GM18520 (cell line): ENCODE results near the gene IFT122.
"Not testable (repeated sequence)": the region's sequence is repeated elsewhere in the genome, so short reads cannot be mapped to it uniquely, and the experiment has no call there.

ENCODE experiments used
- ATAC-seq: cut with Tn5 transposase; IDR thresholded peaks from one replicate; pipeline ENCODE4 v1.9.1; 2021; ENCODE audit not compliant: unreplicated experiment

IFT122 gene

DNA sequence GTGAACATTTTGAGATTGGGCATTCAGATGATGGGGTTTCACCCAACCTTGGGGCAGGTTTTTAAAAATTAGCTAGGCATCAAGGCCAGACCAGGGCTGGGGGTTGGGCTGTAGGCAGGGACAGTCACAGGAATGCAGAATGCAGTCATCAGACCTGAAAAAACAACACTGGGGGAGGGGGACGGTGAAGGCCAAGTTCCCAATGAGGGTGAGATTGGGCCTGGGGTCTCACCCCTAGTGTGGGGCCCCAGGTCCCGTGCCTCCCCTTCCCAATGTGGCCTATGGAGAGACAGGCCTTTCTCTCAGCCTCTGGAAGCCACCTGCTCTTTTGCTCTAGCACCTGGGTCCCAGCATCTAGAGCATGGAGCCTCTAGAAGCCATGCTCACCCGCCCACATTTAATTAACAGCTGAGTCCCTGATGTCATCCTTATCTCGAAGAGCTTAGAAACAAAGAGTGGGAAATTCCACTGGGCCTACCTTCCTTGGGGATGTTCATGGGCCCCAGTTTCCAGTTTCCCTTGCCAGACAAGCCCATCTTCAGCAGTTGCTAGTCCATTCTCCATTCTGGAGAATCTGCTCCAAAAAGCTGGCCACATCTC, 94.5 kb downstream of the IFT122 start:
- no peak for ATAC-seq

DNA sequence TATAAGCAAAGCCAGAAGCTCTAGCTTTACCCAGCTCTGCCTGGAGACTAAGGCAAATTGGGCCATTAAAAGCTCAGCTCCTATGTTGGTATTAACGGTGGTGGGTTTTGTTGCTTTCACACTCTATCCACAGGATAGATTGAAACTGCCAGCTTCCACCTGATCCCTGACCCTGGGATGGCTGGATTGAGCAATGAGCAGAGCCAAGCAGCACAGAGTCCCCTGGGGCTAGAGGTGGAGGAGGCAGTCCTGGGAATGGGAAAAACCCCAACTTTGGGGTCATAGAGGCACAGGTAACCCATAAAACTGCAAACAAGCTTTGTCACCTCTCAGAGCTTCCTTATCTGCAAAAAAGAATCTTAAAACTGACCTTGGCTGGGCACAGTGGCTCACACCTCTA, 95.1 kb downstream of the IFT122 start:
- no peak for ATAC-seq

DNA sequence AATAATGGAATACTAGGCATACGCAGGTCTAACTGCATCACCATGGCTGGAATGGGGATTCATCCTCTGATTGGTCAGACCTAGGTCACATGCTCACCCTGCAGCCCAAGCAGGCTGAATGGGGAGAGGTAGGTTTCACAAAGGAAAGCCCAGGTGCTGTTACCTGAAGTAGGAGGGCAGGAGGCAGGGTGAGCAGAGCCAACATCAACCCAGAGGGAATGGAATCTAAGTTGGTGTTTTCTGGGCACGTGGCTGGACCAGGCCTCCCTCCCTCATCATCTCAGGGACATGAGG, 96.3 kb downstream of the IFT122 start:
- ATAC-seq = no peak

DNA sequence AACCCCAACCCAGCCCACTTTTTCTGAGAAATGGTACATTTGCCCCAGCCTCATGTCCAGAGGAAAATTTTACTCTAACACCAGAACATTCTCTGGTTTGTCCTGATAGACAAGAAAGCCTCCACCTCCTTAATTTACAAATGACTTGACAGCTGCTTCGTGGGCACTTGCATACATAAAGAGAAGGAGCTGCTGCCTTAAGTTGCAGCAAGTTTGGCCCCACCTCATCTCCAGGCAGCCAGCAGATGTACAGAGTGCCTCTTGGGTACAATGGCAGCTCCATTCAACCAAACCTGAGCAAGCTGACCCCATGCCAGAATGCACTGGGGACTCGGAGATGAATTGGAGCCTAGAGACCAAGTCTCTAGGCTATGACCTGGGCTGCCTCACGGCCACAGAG, 96.8 kb downstream of the IFT122 start:
- ATAC-seq = no peak

DNA sequence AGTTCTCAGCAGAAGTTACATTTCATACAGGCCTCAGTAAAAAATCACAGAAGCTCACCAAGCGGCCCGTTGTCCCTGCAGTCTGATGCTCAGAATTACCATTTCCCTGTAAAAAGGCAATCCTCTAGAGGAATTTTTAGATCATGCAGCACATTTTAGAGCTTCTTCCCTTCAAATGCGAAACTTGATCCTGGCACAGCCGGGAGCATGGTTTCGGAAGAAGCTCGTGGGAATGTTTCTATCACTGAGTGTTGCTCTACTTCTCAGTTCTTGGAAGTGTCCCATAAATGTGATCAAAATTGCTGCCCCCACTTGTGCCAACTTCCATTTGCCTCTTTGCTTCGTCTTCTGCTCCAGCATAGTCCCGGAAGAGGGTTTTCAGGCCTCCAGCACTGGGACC, 99.2 kb downstream of the IFT122 start:
- no peak for ATAC-seq

DNA sequence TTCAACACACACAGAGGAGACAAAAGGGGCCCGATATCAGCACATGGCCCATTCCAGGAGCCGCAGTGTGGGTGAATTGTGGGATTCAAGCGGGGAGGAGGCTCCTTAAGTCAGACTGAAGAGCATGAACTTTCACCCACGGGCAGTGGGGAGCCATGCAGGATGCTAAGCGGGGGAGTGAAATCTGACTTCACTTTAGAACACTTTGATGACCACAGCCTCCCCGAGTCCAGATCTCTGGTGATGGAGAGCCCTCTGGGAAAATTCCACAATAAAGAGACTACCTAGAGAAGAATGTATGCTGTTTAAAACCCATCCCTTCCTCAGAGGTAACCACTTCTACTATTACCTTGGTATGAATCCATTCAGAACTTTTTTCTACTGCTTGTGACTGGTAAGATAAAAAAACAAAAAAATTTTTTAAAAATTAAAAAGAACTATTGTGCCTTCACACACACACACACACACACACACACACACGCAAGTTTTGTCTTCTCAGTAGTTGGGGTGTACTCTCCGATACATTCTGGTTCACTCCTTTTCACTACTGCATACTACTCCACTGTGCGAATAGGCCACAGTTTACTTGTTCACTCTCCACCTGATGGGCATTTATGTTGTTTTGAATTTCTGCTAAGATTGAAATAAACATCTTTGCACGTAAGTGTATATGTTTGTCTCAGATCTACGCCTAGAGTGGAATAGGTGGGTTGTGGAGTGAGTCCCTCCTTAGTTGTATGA, 100.9 kb downstream of the IFT122 start:
- no peak for ATAC-seq

DNA sequence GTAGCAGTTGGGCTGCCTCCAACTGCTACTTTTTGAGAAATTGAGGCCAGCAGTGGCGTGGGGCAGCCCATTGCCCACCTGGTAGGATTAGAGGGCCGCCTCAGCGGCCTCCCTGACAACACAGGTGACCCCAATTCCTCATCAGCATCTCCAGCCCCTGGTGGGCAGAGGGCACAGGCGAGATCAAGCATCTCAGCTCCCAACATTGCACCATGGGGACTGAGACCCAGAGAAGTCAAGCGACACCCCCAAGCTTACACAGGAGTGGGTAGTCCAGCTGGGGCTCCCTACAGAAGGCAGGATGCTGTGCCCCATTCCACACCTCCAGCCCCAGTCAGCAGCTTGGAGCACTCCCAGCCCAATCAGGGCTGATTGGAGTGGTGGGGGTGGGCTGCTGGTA, 102.7 kb downstream of the IFT122 start:
- ATAC-seq = no peak

DNA sequence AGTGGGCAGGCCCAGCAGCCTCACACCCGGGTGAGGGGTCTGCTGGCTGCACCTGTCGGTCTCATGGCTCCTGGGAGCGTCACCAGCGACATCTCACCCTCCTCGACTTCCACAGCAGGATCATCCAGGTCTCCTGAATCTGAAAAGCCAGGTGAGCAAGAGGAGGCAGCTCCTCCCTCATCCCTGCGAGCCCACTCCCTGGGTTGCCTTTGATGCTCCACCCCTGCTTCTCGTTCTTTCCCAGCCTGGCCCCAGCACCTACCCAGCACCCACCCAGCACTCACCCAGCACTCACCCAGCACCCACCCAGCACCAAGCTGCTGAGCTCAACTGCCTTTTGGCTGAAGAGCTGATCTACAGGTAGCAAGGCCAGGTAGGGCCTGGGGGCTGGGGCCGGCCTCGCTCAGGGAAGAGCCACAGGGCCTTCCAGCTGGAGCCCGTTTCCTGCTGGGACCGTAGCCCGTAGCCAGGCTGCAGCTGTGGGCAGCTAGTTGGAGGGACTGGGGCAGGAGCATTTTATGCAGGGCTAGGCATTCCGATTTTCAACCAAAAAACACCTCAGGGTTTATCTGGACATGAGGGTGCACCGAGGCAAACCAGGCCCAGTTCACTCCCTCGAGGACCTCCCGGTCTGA, 103.2 kb downstream of the IFT122 start, which contains the start of gene H1-8:
TSS of gene H1-8 (plus strand) at position 20 of the 635 bp plus-strand sequence. CDS start at position 64, 44 bp downstream.
- ATAC-seq = no peak

DNA sequence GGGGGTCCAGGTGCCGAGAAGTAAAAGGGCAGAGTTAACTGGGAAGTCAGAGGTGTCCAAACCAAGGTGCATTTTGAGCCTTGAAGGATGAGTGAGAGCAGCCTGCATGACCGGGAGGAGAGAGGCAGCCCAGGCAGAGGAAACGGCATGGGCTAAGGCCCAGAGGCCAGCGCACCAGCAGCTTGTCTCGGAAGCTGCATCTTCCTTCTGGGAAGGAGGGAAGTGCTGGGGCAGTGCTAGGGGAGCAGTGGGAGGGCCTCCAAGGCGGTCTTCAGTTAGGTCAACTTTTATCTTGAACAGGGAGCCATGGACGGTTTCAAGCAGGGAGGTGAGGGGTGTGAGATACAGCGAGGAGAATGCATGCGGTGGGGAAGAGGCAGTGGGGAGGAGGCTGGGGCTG, 104.0 kb downstream of the IFT122 start:
- no peak for ATAC-seq

DNA sequence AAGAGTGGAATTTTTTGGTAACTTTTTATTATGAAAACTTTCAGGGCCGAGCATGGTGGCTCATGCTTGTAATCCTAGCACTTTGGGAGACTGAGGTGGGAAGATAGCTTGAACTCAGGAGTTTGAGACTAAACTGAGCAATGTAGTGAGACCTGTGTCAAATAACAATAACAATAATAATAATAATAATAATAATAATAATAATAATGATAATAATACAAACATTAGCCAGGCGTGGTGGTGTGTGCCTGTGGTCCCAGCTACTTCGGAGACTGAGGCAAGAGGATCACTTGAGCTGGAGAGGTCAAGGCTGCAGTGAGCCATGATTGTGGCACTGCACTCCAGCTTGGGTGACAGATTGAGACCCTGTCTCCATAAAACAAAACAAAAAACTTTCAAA, 105.9 kb downstream of the IFT122 start:
- ATAC-seq = not testable (repeated sequence)

DNA sequence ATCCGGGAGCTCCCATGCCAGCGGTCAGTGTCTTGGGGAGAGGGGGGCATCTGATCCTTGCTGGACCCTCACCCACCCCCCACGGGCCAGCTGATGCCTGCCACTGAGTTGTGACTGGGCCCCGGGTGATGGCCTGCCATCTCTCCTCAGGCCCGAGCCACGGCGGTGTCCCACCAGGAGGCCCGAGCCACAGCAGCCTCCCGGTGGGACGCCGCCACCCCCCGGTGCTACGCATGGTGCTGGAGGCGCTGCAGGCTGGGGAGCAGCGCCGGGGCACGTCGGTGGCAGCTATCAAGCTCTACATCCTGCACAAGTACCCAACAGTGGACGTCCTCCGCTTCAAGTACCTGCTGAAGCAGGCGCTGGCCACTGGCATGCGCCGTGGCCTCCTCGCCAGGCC, 107.2 kb downstream of the IFT122 start:
- no peak for ATAC-seq

DNA sequence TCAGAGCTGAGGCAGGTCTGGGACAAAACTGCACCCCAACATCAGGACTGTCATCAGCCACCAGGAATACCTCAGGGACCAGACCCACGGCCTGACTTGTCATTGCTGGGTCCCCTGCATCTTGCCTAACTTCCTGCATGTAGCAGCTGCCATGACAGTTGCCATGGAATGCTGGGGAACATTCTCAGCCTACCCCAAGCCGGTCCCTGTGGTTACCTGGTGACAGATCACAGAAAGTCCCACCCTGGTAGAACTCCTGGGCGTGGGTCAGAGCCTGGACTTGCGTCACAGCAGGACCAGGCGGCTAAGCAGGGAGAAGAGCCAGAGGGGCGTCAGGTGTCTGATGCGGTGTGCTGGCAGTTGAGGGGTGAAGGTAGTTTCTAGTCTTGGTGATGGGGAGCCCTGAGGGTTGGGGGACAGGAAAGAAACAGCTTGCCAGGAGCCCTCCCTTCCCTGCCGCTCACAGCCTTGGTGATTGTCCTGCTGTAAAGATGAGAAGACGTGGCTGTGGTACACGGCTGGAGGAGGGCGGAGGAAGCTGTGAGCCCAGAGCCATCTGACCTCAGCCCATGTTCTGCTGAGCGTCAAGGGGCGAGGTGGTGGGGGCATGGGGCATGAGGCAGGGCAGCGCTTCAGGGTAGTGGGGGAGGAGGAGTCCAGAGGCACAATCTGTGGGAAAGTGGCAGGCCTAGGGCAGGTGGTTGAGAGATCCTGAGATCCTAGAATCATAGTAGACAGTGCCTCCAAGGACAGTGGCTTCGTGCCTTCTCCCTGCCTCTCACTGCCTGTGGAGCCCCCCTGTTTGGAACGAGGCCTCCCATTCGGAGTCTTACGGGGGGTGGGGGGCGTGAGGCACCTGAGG, 108.3 kb downstream of the IFT122 start:
- no peak for ATAC-seq

DNA sequence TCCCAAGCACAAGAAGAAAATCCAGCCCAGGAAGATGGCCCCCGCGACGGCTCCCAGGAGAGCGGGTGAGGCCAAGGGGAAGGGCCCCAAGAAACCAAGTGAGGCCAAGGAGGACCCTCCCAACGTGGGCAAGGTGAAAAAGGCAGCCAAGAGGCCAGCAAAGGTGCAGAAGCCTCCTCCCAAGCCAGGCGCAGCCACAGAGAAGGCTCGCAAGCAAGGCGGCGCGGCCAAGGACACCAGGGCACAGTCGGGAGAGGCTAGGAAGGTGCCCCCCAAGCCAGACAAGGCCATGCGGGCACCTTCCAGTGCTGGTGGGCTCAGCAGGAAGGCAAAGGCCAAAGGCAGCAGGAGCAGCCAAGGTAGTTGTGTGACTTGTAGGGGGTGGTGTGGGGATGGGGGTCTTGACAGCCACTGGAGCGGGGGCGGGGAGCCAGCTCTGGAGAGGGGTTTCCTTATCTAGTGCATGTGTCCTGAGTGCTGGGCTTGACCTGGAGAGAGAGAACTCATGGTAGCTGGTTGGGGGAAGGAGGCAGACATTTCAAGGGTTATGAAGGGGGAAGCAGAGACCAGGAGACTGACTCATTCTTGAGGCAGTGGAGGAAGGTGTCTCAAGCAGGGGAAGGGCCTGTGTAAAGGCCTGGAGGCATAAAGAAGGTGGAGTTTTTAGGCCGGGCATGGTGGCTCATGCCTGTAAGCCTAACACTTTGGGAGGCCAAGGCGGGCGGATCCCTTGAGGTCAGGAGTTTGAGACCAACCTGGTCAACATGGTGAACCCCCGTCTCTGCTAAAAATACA, 109.2 kb downstream of the IFT122 start:
- no peak for ATAC-seq

DNA sequence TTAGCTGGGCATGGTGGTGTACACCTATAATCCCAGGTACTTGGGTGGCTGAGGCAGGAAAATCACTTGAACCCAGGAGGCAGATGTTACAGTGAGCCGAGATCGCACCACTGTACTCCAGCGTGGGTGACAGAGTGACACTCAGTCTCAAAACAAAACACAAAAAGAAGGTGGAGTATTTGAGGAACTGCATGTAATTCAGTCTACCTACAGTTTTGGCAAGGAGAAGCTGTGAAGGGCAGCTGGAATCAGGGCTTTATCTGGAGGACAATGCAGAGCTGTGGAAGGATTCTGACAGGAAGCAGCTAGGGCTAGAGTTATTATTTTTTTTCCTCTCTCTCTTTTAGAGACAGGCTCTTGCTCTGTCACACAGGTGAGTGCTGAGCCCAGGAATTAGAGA, 109.8 kb downstream of the IFT122 start:
- no peak for ATAC-seq

DNA sequence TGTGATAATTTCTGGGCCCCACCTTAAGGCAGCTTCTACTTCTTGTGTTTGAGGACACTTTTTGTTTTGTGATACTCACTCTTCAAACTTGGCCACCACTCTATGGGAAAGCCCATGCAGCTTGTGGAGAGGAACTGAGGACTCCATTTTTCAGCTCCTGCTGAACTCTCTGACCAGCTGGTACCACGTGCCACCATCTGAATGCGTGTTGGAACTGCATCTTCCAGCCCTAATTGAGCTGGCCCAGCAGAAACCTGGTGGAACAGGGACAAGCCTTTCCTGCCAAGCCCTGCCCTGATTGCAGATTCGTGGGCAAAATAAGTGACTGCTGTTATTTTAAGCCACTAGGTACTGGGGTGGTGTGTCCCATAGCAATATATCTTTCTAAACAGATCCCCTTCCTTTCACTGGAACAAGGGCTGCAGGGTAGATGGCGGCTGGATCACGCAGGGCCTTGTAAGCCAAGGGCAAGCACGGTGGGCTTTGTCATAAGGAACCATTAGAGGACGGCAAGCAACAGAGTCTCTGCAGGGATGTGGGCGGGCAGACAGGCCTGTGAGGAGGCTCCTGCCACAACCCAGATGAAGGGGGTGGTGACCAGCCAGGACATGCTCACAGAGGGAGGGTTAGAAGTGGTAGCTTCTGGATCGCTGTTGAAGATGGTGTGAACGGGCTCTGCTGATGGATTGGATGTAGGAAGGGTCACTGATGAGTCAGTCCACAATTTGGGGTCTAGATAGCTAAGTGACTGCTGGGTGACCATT, 112.4 kb downstream of the IFT122 start:
- no peak for ATAC-seq

DNA sequence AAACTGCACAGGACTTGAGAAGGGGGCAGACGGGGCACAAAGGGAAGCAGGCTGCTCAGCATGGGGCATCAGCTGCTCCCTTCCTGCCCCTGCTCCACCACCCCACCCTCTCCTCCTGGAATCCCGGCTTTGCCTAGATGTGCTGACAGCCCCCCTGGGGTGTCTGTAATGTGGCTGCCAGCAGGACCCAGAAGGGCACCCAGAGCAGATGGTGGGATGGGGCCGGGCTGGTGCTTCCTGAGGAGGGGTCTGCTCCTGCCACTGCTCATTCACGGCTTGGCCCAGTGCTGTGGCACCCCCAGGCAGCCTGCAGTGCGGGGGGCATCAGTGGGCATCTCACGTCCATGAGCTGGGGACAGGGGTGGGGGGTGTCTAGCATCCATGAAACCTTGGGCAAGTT, 113.1 kb downstream of the IFT122 start:
- ATAC-seq = no peak

DNA sequence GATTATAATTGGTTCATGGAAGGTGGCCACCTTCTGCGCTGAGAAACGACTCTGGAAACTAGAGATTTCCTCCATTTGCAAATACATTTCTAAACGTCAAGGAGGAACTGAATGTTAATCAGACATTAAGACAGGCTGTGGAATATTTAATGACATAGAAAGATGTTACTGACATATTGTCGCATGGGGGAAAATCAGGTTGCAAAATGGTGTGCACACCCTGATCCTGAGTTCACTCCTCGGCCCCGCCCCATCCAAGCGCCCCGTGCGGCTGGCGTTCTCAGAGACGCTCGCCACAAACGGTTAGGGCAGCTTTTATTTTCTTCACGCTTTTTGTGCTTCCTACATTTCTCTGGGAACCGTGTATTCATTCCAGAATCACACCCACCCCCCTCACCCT, 113.7 kb downstream of the IFT122 start:
- ATAC-seq = no peak

DNA sequence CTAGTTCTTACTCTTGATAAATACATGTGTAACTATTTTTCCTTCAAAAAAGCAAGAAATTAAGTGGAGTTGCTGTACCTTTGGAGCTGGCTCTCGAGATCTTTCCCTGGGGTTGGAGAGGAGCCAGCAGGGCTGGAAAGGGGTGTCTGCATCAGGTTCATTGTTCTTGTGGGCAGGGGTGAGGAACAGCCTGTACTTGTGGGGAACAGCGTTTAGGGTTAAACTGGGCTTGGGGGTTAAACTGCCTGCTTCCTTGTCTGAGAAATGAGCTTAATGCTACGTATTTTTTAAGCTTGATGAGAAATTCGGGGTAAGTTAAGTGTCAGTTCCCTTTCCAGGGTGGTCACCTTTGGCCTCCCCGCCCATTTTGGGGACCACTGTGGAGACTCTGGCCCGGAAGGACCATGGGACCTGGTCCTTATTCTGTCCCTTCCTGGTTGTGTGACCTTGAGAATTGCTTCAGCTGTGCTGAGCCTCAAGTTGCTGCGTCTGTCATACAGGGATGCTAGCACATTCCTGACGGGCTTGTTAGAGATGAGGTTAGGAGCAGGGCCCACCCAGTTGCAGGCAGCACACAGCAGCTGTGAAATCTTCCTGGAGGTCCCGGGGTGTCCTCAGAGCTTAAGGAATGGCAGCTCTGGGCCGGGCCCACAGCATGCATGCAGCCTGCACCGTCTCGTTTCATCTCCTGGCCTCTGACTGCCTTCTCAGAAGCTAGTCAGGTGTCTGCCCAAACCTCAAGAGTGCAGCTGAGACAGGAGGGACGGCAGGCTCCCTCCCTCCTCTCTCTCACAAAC, 114.5 kb downstream of the IFT122 start:
- ATAC-seq = no peak

DNA sequence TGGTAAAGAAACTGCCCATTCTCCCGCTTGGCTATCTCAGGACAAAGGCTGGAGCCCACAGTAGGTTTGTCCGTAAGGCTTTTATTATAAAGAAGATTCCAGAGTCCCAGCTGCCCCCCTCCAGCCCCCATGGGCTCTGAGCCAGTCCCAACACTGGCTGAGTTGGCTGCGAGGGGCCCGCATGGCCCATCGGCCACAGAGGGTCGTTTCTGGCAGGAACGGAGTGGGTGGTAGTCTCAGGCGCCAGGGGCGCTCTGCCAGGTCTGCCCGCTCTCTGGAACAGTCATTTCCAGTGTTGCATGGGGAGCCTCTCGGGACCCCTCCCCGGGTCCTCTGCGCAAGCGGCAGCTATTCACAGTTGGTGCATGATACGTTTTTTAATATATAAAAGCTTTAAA, 115.1 kb downstream of the IFT122 start:
- no peak for ATAC-seq
